Skeletal muscle tissue (tissue), 4 donors: ENCODE results near the gene PPP2R2B. TPM values are rescaled to one million over a fixed set of nuclear protein-coding genes. Genes with fewer than 3 reads are reported as not detected.
A peak's percentile ranks its signal among the peaks of the same experiment; 100 is the strongest.

Source experiments
- H3K27ac ChIP-seq: one replicate; pipeline ENCODE4 v1.7.0; 2013; ENCODE audit warnings: mild to moderate bottlenecking, low read depth, low read length, inconsistent platforms
- H3K27me3 ChIP-seq, 3 donors: one replicate each; pipeline ENCODE4 v1.7.0; 2013; ENCODE audit warnings: low read length in 3 of 3; ENCODE audit not compliant: control insufficient read depth in 3 of 3, insufficient read depth in 3 of 3
- H3K36me3 ChIP-seq, 3 donors: one replicate each; pipeline ENCODE4 v1.7.0; 2013; ENCODE audit warnings: low read length in 3 of 3; ENCODE audit not compliant: control insufficient read depth in 3 of 3, insufficient read depth in 3 of 3
- H3K4me1 ChIP-seq, 3 donors: one replicate each; pipeline ENCODE4 v1.7.0; 2013; ENCODE audit warnings: low read length in 3 of 3, mild to moderate bottlenecking in 3 of 3; ENCODE audit not compliant: control insufficient read depth in 3 of 3, insufficient read depth in 3 of 3
- H3K4me3 ChIP-seq, 3 donors: one replicate each; pipeline ENCODE4 v1.7.0; 2013; ENCODE audit warnings: low read length in 3 of 3
- H3K9ac ChIP-seq, 3 donors: one replicate each; pipeline ENCODE4 v1.7.0; 2013; ENCODE audit warnings: low read length in 3 of 3, mild to moderate bottlenecking in 3 of 3, moderate library complexity in 2 of 3, low read depth in 1 of 3
- H3K9me3 ChIP-seq, 3 donors: one replicate each; pipeline ENCODE4 v1.7.0; 2013; ENCODE audit warnings: low read length in 3 of 3; ENCODE audit not compliant: control insufficient read depth in 3 of 3
- total RNA-seq: library from RNA; depleted of rRNA; stranded (reverse); fragments of >200 nt; gene quantifications from one replicate; pipeline ENCODE4 v1.2.3, GENCODE V29; 2014
- donor health status: Osteomylitis.

The PPP2R2B gene
- total RNA-seq, result 4.7 TPM

GRCh38 chr5:146878476-146879172 lies at the start of gene PPP2R2B:
TSS of gene PPP2R2B (minus strand) at chr5:146878757.
- peak within 1 kb of the TSS in 1 of 3 donors; percentile 35 for H3K9ac ChIP-seq
- peak within 1 kb of the TSS; percentile 44 to 66 (median 59) for H3K4me3 ChIP-seq
- H3K27ac ChIP-seq, result no peak within 1 kb of the TSS
- peaks cover 28 to 32% (median 29%) of the 10 kb centered on the region in 3 donors for H3K27me3 ChIP-seq
- peaks cover 11 to 17% (median 12%) of the 10 kb centered on the region in 3 donors for H3K4me1 ChIP-seq
- H3K9me3 ChIP-seq, result no peaks in the 10 kb centered on the region
- no peaks in the 10 kb centered on the region for H3K36me3 ChIP-seq

GRCh38 chr5:146924132-146924531 lies 45.6 kb upstream of the PPP2R2B start:
- no peak overlapping the region for H3K9ac ChIP-seq
- H3K9me3 ChIP-seq, result no peaks in the 10 kb centered on the region
- H3K27me3 ChIP-seq, result no peaks in the 10 kb centered on the region
- H3K27ac ChIP-seq, result no peak overlapping the region
- no peaks in the 10 kb centered on the region for H3K4me1 ChIP-seq
- H3K4me3 ChIP-seq, result no peak overlapping the region
- H3K36me3 ChIP-seq, result no peaks in the 10 kb centered on the region

- Histone ChIP-seq H3K27me3 (no peaks in the 10 kb centered on the region), H3K36me3 (no peaks in the 10 kb centered on the region), H3K4me1 (no peaks in the 10 kb centered on the region)
Observed at GRCh38 chr5:146921225-146921624, 42.7 kb upstream of the PPP2R2B start.

GRCh38 chr5:146920351-146920881 lies 41.9 kb upstream of the PPP2R2B start:
- Histone ChIP-seq H3K27me3 (no peaks in the 10 kb centered on the region), H3K4me3 (no peak overlapping the region), H3K4me1 (no peaks in the 10 kb centered on the region), H3K27ac (no peak overlapping the region), H3K9me3 (no peaks in the 10 kb centered on the region), H3K9ac (no peak overlapping the region), H3K36me3 (no peaks in the 10 kb centered on the region)

More at GRCh38 chr5:146921225-146921624, 42.7 kb upstream of the PPP2R2B start:
- Histone ChIP-seq H3K9me3 (no peaks in the 10 kb centered on the region), H3K4me3 (no peak overlapping the region), H3K9ac (no peak overlapping the region), H3K27ac (no peak overlapping the region)

GRCh38 chr5:146919304-146919703 lies 40.7 kb upstream of the PPP2R2B start:
- no peaks in the 10 kb centered on the region for H3K4me1 ChIP-seq
- H3K9me3 ChIP-seq, result no peaks in the 10 kb centered on the region
- no peaks in the 10 kb centered on the region for H3K27me3 ChIP-seq
- H3K9ac ChIP-seq, result no peak overlapping the region
- no peaks in the 10 kb centered on the region for H3K36me3 ChIP-seq
- no peak overlapping the region for H3K4me3 ChIP-seq
- no peak overlapping the region for H3K27ac ChIP-seq

- no peak overlapping the region for H3K4me3 ChIP-seq
- no peak overlapping the region for H3K9ac ChIP-seq
- no peaks in the 10 kb centered on the region for H3K4me1 ChIP-seq
- no peak overlapping the region for H3K27ac ChIP-seq
- H3K9me3 ChIP-seq, result no peaks in the 10 kb centered on the region
- H3K27me3 ChIP-seq, result no peaks in the 10 kb centered on the region
- H3K36me3 ChIP-seq, result no peaks in the 10 kb centered on the region
Observed at GRCh38 chr5:146917931-146918330, 39.4 kb upstream of the PPP2R2B start.

- Histone ChIP-seq H3K27me3 (no peaks in the 10 kb centered on the region), H3K4me3 (no peak overlapping the region), H3K4me1 (no peaks in the 10 kb centered on the region), H3K9ac (no peak overlapping the region), H3K27ac (no peak overlapping the region), H3K36me3 (no peaks in the 10 kb centered on the region), H3K9me3 (no peaks in the 10 kb centered on the region)
Observed at GRCh38 chr5:146912874-146913273, 34.3 kb upstream of the PPP2R2B start.

GRCh38 chr5:146910239-146910638 lies 31.7 kb upstream of the PPP2R2B start:
- no peak overlapping the region for H3K4me3 ChIP-seq
- H3K27me3 ChIP-seq, result no peaks in the 10 kb centered on the region
- H3K9ac ChIP-seq, result no peak overlapping the region
- H3K36me3 ChIP-seq, result no peaks in the 10 kb centered on the region
- no peak overlapping the region for H3K27ac ChIP-seq
- H3K4me1 ChIP-seq, result no peaks in the 10 kb centered on the region
- no peaks in the 10 kb centered on the region for H3K9me3 ChIP-seq

- Histone ChIP-seq H3K9ac (no peak overlapping the region), H3K9me3 (no peaks in the 10 kb centered on the region), H3K36me3 (no peaks in the 10 kb centered on the region), H3K27me3 (no peaks in the 10 kb centered on the region), H3K4me3 (no peak overlapping the region), H3K27ac (no peak overlapping the region), H3K4me1 (no peaks in the 10 kb centered on the region)
Observed at GRCh38 chr5:146909255-146910068, 30.9 kb upstream of the PPP2R2B start.

GRCh38 chr5:146906803-146907202 lies 28.2 kb upstream of the PPP2R2B start:
- Histone ChIP-seq H3K4me1 (no peaks in the 10 kb centered on the region), H3K9me3 (no peaks in the 10 kb centered on the region), H3K27ac (no peak overlapping the region), H3K27me3 (no peaks in the 10 kb centered on the region), H3K4me3 (no peak overlapping the region), H3K36me3 (no peaks in the 10 kb centered on the region), H3K9ac (no peak overlapping the region)
